PC-9 (cell line): ENCODE results near the gene SDR42E1. TPM values are rescaled to one million over a fixed set of nuclear protein-coding genes. Genes with fewer than 3 reads are reported as not detected.

Source experiments
- BruUV-seq: library from RNA; stranded (reverse); fragments of 400-500 nt; replicated peaks from 2 replicates; lab custom pipeline; 2021; lab: Mats Ljungman, UMichigan
- CTCF ChIA-PET: fragments of 300-600 bp; sonication (Branson Sonifier 250); formaldehyde crosslinking; loops from one replicate; lab custom pipeline; 2022; ENCODE audit warnings: antibody characterized with exemption; lab: Charles Lee
- POLR2A ChIA-PET: fragments of 300-600 bp; sonication (Branson Sonifier 250); formaldehyde crosslinking; loops from one replicate; lab custom pipeline; 2022; ENCODE audit warnings: antibody characterized with exemption; ENCODE audit not compliant: unreplicated experiment; lab: Charles Lee
- DNase-seq, 2 experiments: peaks; one replicate each; pipeline versions ENCODE4 v3.0.0 to v3.0.0-alpha.2; 2015 to 2022; ENCODE audit warnings: mixed read lengths in 1 of 2
- H2AFZ ChIP-seq: fragments of 200-600 bp; sonication (generic); 2 replicates; pipeline ENCODE4 v1.8.1; 2017; ENCODE audit warnings: antibody characterized with exemption
- H3F3A ChIP-seq: fragments of 200-600 bp; sonication (generic); 2 replicates; pipeline ENCODE4 v1.8.1; 2017; ENCODE audit warnings: antibody characterized with exemption, mild to moderate bottlenecking, low read depth; ENCODE audit not compliant: insufficient read depth
- H3K27ac ChIP-seq: fragments of 200-600 bp; sonication (generic); 2 replicates; pipeline ENCODE4 v1.6.1; 2016; ENCODE audit warnings: mixed run types
- H3K27me3 ChIP-seq: fragments of 200-600 bp; sonication (generic); 2 replicates; pipeline ENCODE4 v1.6.1; 2016; ENCODE audit warnings: low read depth, mixed run types; ENCODE audit not compliant: insufficient read depth
- H3K36me3 ChIP-seq: fragments of 200-600 bp; sonication (generic); 2 replicates; pipeline ENCODE4 v1.6.1; 2016; ENCODE audit warnings: low read depth, mixed run types
- H3K4me1 ChIP-seq: fragments of 200-600 bp; sonication (generic); replicated peaks from 2 replicates; pipeline ENCODE4 v1.6.1; 2016; ENCODE audit warnings: mixed run types; ENCODE audit not compliant: insufficient read depth
- H3K4me2 ChIP-seq: fragments of 200-600 bp; sonication (generic); 2 replicates; pipeline ENCODE4 v1.6.1; 2017; ENCODE audit warnings: mixed run types
- H3K4me3 ChIP-seq: fragments of 200-600 bp; sonication (generic); 2 replicates; pipeline ENCODE4 v1.6.1; 2016; ENCODE audit warnings: mixed run types
- H3K79me2 ChIP-seq: fragments of 200-600 bp; sonication (generic); 2 replicates; pipeline ENCODE4 v1.6.1; 2017; ENCODE audit warnings: low read depth, mixed run types
- H3K9me2 ChIP-seq: fragments of 200-600 bp; sonication (generic); 2 replicates; pipeline ENCODE4 v1.8.1; 2017; ENCODE audit warnings: mild to moderate bottlenecking; ENCODE audit not compliant: insufficient read depth
- H3K9me3 ChIP-seq: fragments of 200-600 bp; sonication (generic); 2 replicates; pipeline ENCODE4 v1.8.1; 2016; ENCODE audit warnings: low read depth; ENCODE audit not compliant: insufficient read depth
- H4K20me1 ChIP-seq: fragments of 200-600 bp; sonication (generic); 2 replicates; pipeline ENCODE4 v1.8.1; 2017; ENCODE audit not compliant: insufficient read depth
- EZH2 ChIP-seq: fragments of 200-600 bp; sonication (generic); IDR thresholded peaks from 2 replicates; pipeline ENCODE4 v1.8.0; 2017; ENCODE audit warnings: antibody characterized with exemption, low read depth
- intact Hi-C: fragments of 100-400 bp; cut with micrococcal nuclease; formaldehyde crosslinking; loops from one replicate; pipeline ENCODE4 v1.10.0; 2022; ENCODE audit not compliant: unreplicated experiment
- total RNA-seq: library from RNA; stranded (reverse); gene quantifications from 2 replicates; pipeline ENCODE4 v1.2.3, GENCODE V29; 2021
- TF ChIP-seq, protein P1 (sequence below): fragments of 200-600 bp; sonication (generic); conservative IDR thresholded peaks from 2 replicates; pipeline ENCODE4 v1.6.1; 2017; ENCODE audit warnings: mixed run types, antibody characterized with exemption, mild to moderate bottlenecking, moderate library complexity

Gene SDR42E1
- total RNA-seq, 1 experiment from 2014 or later: 11.6 TPM

DNA sequence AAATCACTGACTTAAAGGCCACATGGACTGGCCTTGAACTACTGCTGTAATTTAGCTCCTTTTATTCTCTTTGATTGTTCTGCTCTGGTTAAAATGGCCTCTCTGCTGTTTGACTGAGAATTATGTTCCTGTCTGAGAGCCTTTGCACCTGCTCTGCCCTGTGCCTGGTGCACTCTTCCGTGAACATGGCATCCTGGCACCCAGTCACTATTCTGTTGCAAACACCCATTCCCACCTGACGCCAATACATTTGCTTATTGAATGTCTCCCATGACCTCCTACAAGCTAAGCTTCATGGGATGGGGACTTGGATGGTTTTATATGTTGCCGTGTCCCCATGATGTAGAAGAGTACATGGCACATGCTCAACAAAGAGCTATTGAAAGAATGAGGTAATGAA lies 43.8 kb upstream of the SDR42E1 start:
- Histone ChIP-seq H2AFZ (no peak overlapping the region), H3K27ac (no peak overlapping the region), H3K4me1 (no peaks in the 10 kb centered on the region), H3K9me2 (no peaks in the 10 kb centered on the region; the same call in 1 of the 2 replicates), H3K27me3 (peaks cover 95% of the 10 kb centered on the region), H3F3A (no peaks in the 10 kb centered on the region), H3K36me3 (no peaks in the 10 kb centered on the region), H3K79me2 (no peaks in the 10 kb centered on the region), H3K4me3 (no peak overlapping the region), H4K20me1 (no peaks in the 10 kb centered on the region), H3K4me2 (no peak overlapping the region), H3K9me3 (no peaks in the 10 kb centered on the region)
- ChIA-PET POLR2A (no interaction called here), CTCF (no interaction called here)
- no TSS peak for BruUV-seq
- TF ChIP-seq, protein P1, sequence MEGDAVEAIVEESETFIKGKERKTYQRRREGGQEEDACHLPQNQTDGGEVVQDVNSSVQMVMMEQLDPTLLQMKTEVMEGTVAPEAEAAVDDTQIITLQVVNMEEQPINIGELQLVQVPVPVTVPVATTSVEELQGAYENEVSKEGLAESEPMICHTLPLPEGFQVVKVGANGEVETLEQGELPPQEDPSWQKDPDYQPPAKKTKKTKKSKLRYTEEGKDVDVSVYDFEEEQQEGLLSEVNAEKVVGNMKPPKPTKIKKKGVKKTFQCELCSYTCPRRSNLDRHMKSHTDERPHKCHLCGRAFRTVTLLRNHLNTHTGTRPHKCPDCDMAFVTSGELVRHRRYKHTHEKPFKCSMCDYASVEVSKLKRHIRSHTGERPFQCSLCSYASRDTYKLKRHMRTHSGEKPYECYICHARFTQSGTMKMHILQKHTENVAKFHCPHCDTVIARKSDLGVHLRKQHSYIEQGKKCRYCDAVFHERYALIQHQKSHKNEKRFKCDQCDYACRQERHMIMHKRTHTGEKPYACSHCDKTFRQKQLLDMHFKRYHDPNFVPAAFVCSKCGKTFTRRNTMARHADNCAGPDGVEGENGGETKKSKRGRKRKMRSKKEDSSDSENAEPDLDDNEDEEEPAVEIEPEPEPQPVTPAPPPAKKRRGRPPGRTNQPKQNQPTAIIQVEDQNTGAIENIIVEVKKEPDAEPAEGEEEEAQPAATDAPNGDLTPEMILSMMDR: no peak
- TF ChIP-seq EZH2: no peak
- intact Hi-C loops: no loop called here
- DNase-seq: no peak

DNA sequence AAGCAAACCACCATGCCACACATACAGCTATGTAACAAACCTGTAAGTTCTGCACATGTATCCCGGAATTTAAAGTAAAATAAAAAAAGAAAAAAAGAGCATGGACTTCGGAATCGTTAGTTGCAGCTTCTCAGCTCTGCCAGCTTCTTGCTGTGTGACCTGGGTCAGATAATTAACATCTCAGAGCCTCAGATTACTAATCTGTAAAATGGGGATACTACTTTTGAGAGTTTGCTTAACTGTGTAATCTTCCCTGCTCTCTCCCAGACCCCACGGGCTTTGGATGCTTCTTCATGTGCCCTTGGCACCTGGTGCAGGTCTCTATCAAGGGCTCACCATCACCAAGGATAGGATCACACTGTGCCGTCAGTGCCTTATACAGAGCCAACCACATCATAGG lies 40.4 kb upstream of the SDR42E1 start:
- no peaks in the 10 kb centered on the region for H3K4me1 ChIP-seq
- no peak for TF ChIP-seq EZH2
- TF ChIP-seq, protein P1: no peak
- intact Hi-C loops: no loop called here

DNA sequence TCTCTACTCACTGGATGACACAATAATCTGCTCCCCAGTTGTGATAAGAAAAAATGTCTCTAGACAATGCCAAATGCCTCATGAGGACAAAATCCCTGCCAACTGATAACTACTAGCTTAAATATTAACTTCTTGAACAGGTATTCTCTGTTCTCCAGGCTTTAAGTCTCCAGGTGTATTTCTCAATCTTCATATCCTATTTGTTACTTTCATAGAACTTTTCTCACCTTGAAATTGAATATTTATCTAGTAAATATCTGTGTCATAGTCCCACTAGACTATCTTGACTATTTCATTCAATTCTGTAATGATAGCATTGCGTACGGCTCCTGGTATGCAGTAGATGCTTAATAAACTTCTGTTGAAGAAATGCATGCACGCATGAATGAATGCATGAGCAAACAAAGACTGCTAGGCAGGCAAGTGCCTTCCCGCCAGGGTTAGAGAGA lies 39.7 kb upstream of the SDR42E1 start:
- Histone ChIP-seq H3F3A (no peaks in the 10 kb centered on the region), H3K27me3 (peaks cover 97% of the 10 kb centered on the region), H3K9me2 (no peaks in the 10 kb centered on the region), H3K4me1 (no peaks in the 10 kb centered on the region), H3K36me3 (no peaks in the 10 kb centered on the region), H2AFZ (no peak overlapping the region), H3K27ac (no peak overlapping the region), H3K9me3 (no peaks in the 10 kb centered on the region), H3K4me2 (no peak overlapping the region), H3K4me3 (no peak overlapping the region), H4K20me1 (no peaks in the 10 kb centered on the region), H3K79me2 (no peaks in the 10 kb centered on the region)
- no peak for DNase-seq
- no peak for TF ChIP-seq EZH2
- TF ChIP-seq, protein P1: no peak
- POLR2A ChIA-PET: no interaction called here
- no TSS peak for BruUV-seq
- intact Hi-C loops: no loop called here
- CTCF ChIA-PET: no interaction called here

More for the DNA sequence above, 40.4 kb upstream of the SDR42E1 start:
- H2AFZ ChIP-seq: no peak overlapping the region
- no peaks in the 10 kb centered on the region for H3K9me3 ChIP-seq
- no peak overlapping the region for H3K4me2 ChIP-seq
- H3K9me2 ChIP-seq: no peaks in the 10 kb centered on the region
- POLR2A ChIA-PET: no interaction called here
- BruUV-seq: no TSS peak
- no peak overlapping the region for H3K27ac ChIP-seq
- H3K27me3 ChIP-seq: peaks cover 97% of the 10 kb centered on the region
- H3K36me3 ChIP-seq: no peaks in the 10 kb centered on the region
- DNase-seq: no peak
- H3F3A ChIP-seq: no peaks in the 10 kb centered on the region
- no peaks in the 10 kb centered on the region for H3K79me2 ChIP-seq
- H4K20me1 ChIP-seq: no peaks in the 10 kb centered on the region
- H3K4me3 ChIP-seq: no peak overlapping the region
- CTCF ChIA-PET: no interaction called here
